Upper lobe of left lung (tissue), 4 donors: ENCODE data around the gene ITGA4.
A peak's percentile ranks its signal among the peaks of the same experiment; 100 is the strongest.

Experiments
- POLR2AphosphoS5 ChIP-seq, 2 donors: sonication (generic); formaldehyde crosslinking; IDR thresholded peaks; one replicate each; pipeline ENCODE4 v1.5.1; 2017; ENCODE audit warnings: antibody characterized with exemption in 2 of 2
- TF ChIP-seq, protein P1 (sequence below), 6 experiments: fragments of 450-650 bp in 4 of 6; fragments of 200-600 bp in 2 of 6; sonication (generic) in 2 of 6; IDR thresholded peaks; one replicate each; pipeline ENCODE4 v1.5.1; 2016 to 2019; ENCODE audit warnings: antibody characterized with exemption in 6 of 6

DNA sequence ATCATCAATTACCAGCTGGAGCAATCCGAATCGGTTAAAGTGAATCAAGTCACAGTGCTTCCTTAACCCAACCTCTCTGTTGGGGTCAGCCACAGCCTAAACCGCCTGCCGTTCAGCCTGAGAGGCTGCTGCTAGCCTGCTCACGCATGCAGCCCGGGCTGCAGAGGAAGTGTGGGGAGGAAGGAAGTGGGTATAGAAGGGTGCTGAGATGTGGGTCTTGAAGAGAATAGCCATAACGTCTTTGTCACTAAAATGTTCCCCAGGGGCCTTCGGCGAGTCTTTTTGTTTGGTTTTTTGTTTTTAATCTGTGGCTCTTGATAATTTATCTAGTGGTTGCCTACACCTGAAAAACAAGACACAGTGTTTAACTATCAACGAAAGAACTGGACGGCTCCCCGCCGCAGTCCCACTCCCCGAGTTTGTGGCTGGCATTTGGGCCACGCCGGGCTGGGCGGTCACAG lies 496 bp upstream of the ITGA4 start:
- TF ChIP-seq, protein P1, sequence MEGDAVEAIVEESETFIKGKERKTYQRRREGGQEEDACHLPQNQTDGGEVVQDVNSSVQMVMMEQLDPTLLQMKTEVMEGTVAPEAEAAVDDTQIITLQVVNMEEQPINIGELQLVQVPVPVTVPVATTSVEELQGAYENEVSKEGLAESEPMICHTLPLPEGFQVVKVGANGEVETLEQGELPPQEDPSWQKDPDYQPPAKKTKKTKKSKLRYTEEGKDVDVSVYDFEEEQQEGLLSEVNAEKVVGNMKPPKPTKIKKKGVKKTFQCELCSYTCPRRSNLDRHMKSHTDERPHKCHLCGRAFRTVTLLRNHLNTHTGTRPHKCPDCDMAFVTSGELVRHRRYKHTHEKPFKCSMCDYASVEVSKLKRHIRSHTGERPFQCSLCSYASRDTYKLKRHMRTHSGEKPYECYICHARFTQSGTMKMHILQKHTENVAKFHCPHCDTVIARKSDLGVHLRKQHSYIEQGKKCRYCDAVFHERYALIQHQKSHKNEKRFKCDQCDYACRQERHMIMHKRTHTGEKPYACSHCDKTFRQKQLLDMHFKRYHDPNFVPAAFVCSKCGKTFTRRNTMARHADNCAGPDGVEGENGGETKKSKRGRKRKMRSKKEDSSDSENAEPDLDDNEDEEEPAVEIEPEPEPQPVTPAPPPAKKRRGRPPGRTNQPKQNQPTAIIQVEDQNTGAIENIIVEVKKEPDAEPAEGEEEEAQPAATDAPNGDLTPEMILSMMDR (IDR thresholded peaks at IDR 0.05), result no peak
- peak in 1 of 2 donors; percentile 5 for TF ChIP-seq POLR2AphosphoS5 (IDR thresholded peaks at IDR 0.05)
